Natural killer cell treated with Interleukin-12 subunit alpha and Interleukin-12 subunit beta and Interleukin-15 and Interleukin-18, amount 100 ng/mL, for 72 hours (primary cell): ENCODE data around the gene PNMA3. TPM values are rescaled to one million over a fixed set of nuclear protein-coding genes. Genes with fewer than 3 reads are reported as not detected.
"Not testable (repeated sequence)": the region's sequence is repeated elsewhere in the genome, so short reads cannot be mapped to it uniquely, and the experiment has no call there.

ENCODE experiments used
- ATAC-seq, 2 donors: fragments of 150-1000 bp; cut with Tn5 transposase in 1 of 2; sonication (Bioruptor Pico), chemical (Tn5 transposase) in 1 of 2; 2 replicates each; pipeline ENCODE4 v1.10.0; 2021
- DNase-seq: peaks from one replicate; pipeline ENCODE4 v3.0.0; 2022; ENCODE audit warnings: low spot score
- H3K27ac Mint-ChIP-seq, 2 donors: 1 replicate in 1 of 2; 2 replicates in 1 of 2; pipeline ENCODE4 v1.8.0; 2022; ENCODE audit warnings: mixed read lengths in 2 of 2, mild to moderate bottlenecking in 1 of 2, moderate library complexity in 1 of 2
- H3K27me3 Mint-ChIP-seq, 2 donors: 1 replicate in 1 of 2; 2 replicates in 1 of 2; pipeline ENCODE4 v1.8.0; 2022; ENCODE audit warnings: mixed read lengths in 2 of 2
- H3K36me3 Mint-ChIP-seq: one replicate; pipeline ENCODE4 v1.8.0; 2022; ENCODE audit warnings: mixed read lengths
- H3K4me1 Mint-ChIP-seq, 2 donors: 1 replicate in 1 of 2; 2 replicates in 1 of 2; pipeline ENCODE4 v1.8.0; 2022; ENCODE audit warnings: low read depth in 2 of 2, mixed read lengths in 2 of 2, mild to moderate bottlenecking in 1 of 2
- H3K4me3 Mint-ChIP-seq: one replicate; pipeline ENCODE4 v1.8.0; 2022; ENCODE audit warnings: mixed read lengths
- H3K9me3 Mint-ChIP-seq: 2 replicates; pipeline ENCODE4 v1.8.0; 2022; ENCODE audit warnings: mixed read lengths
- total RNA-seq, 2 donors: library from RNA; stranded (reverse); gene quantifications; one replicate each; pipeline ENCODE4 v1.2.3, GENCODE V29; 2022

PNMA3 gene
- total RNA-seq, 2 donors from 2014 or later, result 0.53 to 0.55 TPM

DNA sequence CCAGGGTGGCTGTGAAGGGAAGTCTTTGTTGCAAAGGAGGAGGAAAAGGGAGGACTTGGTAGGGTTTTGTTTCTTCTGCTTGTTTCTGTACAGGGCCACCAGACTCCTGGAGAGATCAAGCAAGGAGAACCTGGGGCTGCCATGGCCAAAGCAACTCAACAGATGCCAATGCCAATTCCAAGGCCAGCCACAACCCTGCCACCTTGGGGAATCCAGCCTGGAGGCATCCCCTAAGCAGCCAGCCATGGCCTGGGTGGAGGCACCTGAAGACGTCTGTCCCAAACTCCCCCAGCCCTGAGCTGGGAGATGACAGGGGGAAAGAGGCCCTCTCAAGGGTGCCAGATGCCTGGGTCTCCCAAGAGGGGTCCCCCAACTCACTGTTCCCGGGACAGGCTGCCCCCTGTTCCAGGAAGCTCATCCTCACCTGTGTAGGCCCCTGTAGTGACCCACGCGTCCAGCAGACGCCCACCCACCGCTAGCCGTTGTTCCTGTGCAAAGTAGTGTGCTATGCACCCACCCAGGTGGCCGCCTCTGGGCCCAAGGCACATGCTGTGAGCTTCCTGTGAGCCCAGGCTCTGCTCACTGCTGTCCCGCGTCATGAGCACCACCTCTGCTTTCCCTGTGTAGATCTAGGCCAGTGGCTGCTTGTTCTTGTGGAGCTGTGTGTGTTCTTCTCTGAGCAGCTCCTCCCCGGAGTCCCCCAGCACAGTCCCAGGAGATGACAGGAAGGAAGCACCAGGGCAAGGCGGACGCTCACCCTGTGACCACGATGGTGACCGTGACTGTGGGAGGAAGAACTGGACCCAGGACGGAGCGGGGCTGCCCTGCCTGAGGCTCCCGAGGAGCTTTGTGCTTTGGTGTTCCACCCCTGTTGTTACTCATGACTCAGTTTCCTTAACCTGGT lies 3.2 kb downstream of the PNMA3 start:
- DNase-seq (no peak), ATAC-seq (peak in 1 of 2 donors; percentile 17)
- Mint-ChIP-seq H3K9me3 (no peaks in the 10 kb centered on the region), H3K27ac (no peak overlapping the region), H3K4me3 (no peak overlapping the region), H3K36me3 (no peaks in the 10 kb centered on the region), H3K4me1 (no peaks in the 10 kb centered on the region), H3K27me3 (no peaks in the 10 kb centered on the region)

DNA sequence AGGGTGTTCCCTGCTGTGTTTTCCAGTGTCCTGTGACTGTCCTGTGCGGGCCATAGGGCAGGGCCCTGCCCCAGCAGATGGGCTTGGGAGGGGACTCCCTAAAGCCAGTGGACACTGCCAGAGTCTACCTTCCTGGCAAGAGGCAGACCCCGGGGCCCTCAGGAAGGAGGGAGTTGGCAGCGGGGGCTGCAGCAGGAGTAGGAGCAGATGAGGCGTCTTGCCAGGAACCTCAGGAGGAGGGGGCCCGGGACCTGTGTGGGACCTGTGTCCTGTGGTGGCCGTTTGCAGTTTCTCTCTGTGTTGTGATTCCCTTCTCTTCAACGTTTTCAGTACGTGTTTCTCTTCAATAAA lies 3.8 kb downstream of the PNMA3 start:
- DNase-seq (no peak), ATAC-seq (no peak)
- no peak overlapping the region for H3K4me3 Mint-ChIP-seq
- no peak overlapping the region for H3K27ac Mint-ChIP-seq
- no peaks in the 10 kb centered on the region for H3K27me3 Mint-ChIP-seq
- no peaks in the 10 kb centered on the region for H3K9me3 Mint-ChIP-seq
- no peaks in the 10 kb centered on the region for H3K4me1 Mint-ChIP-seq
- H3K36me3 Mint-ChIP-seq, result no peaks in the 10 kb centered on the region

DNA sequence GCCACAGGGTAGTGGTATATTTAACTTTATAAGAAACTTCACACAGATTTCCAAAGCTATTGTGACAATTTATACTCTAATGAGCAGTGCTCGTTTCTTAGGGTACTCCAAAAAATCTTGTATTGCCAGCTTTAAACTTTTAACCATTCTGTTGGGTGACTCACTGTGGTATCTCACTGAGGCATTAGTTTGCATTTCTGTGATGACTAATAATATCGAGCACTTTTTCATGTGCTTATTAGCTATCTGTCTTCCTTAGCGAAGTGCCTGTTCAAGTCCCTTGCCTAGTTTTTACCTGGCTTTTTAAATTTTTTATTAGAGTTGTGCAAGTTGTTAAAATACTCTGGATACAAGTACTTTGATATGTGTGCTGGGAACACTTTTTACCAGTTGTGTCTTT lies 5.5 kb downstream of the PNMA3 start:
- H3K36me3 Mint-ChIP-seq, result no peaks in the 10 kb centered on the region
- ATAC-seq (no peak), DNase-seq (no peak)
- no peak overlapping the region for H3K4me3 Mint-ChIP-seq
- H3K27me3 Mint-ChIP-seq, result no peaks in the 10 kb centered on the region
- H3K4me1 Mint-ChIP-seq, result no peaks in the 10 kb centered on the region
- H3K27ac Mint-ChIP-seq, result no peak overlapping the region
- no peaks in the 10 kb centered on the region for H3K9me3 Mint-ChIP-seq

DNA sequence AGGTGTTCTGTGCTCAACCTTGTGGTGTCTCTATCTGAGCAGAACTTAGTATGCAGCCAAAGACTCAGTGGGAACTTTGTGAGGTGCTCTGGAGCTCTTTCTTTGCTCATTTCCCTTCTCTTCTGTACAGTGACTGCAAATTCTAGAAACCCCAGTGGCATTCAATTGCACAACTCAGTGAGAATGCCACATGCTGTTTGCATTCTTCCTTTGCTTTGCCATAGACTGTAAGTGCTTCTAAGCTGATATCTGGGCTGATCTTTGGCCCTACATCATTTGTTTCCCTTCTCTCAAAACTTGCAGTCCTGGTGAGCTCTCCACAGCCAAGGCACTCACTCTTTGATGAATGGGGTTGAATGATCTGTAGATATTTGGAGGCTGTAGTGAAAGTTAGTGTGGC lies 7.0 kb downstream of the PNMA3 start:
- DNase-seq, result no peak
- no peak for ATAC-seq
- Mint-ChIP-seq H3K4me1 (no peaks in the 10 kb centered on the region), H3K27ac (no peak overlapping the region), H3K27me3 (no peaks in the 10 kb centered on the region), H3K4me3 (no peak overlapping the region), H3K36me3 (no peaks in the 10 kb centered on the region), H3K9me3 (no peaks in the 10 kb centered on the region)

DNA sequence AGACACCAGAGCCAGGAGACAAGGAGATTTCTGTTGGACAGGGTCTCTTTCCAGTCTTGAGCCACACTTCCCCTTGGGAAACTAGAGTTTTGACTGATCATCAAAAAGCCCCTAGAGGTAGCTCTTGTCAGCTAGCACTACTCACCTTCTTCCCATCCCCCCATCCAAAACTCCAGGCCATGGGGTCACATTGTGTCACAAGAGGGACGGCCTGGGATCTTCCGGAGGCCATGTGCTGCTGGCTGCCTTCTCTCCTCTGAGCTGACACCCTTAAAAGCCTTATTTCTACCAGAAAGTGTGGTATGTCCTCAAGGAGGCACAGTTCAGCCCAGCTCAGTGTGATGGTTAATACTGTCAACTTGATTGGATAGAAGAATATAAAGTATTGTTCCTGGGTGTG lies 7.8 kb downstream of the PNMA3 start:
- H3K27ac Mint-ChIP-seq, result no peak overlapping the region
- ATAC-seq, result no peak
- H3K36me3 Mint-ChIP-seq, result no peaks in the 10 kb centered on the region
- no peaks in the 10 kb centered on the region for H3K27me3 Mint-ChIP-seq
- H3K4me3 Mint-ChIP-seq, result no peak overlapping the region
- H3K4me1 Mint-ChIP-seq, result no peaks in the 10 kb centered on the region
- no peak for DNase-seq
- no peaks in the 10 kb centered on the region for H3K9me3 Mint-ChIP-seq

DNA sequence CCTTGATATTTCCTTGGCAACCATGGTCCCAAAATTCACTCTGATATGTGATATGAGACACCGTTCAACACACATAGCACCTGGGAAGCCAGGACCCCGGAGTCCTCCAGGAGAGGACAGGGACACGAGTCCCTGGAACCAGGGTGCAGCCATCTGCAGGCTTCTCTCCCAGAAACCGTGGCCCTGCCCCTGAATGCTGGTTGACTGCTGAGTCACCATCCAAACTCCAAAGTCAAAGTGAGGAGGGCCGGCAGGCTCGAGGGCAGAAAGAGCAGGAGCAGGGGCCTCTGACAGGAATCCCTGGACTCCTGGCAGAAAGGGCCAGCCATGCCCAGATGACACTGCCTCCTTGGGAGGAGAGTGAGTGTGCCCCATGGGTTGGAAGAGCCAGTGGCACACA lies 9.1 kb downstream of the PNMA3 start:
- no peak for DNase-seq
- H3K4me3 Mint-ChIP-seq, result no peak overlapping the region
- H3K9me3 Mint-ChIP-seq, result no peaks in the 10 kb centered on the region

DNA sequence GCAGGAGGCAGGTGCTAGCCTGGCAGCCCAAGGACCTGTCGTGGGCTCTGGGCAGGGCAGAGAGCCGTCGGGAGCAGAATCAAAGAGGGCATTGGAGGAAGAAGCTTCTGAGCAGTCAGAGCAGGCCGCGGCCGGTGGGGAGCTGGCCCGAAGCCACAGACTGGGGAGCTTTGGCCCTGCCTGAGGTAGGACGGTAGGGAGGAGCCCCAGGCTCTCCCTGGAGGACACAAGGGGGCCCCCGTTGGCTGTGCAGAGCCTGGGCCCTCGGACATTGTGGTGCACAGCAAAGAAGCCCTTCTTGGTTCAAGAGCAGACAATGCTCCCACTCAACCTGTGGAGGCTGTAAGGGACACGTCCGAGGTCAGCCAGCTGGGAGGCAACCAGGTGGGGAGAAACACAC lies 10.1 kb downstream of the PNMA3 start:
- not testable (repeated sequence) for H3K27me3 Mint-ChIP-seq, ATAC-seq, H3K36me3 Mint-ChIP-seq, H3K4me3 Mint-ChIP-seq, DNase-seq, H3K4me1 Mint-ChIP-seq, H3K9me3 Mint-ChIP-seq, H3K27ac Mint-ChIP-seq

More for the DNA sequence above, 9.1 kb downstream of the PNMA3 start:
- no peak overlapping the region for H3K27ac Mint-ChIP-seq
- ATAC-seq, result no peak
- H3K4me1 Mint-ChIP-seq, result no peaks in the 10 kb centered on the region
- no peaks in the 10 kb centered on the region for H3K27me3 Mint-ChIP-seq
- no peaks in the 10 kb centered on the region for H3K36me3 Mint-ChIP-seq

DNA sequence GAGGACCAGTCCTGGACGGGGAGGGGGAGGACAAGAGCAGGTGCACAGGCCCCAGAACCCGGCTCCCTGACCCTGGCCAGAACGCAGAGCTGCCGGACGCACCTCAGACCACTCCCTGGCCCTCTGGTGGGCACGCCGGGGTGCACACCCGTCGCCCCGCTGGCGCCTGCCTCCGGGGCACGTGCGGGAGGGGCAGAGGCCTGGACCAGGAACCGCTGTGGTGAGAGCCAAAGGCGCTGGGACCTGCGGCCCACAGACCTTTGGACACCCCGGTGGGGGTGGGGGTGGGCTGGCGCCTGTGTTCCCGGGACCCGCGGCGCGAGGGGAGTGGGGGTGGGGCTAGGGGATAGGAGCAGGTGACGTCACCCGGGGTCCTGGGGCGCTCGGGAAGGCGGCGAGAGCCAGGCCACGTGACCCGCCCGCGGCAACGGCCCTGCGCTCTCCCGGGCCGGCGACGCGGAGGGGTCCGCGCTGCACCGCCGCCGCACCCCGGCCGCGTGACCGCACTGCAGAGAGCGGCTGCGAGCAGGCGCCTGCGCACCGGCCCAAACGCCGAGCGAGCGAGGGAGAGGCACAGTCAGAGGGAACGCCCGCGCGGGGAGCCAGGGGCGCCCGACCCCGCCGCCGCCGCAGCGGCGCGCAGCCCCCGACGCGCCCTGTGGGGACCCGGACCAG lies 15.8 kb downstream of the PNMA3 start, which contains the start of gene PNMA6A:
TSS of gene PNMA6A (plus strand) at position 546 of the 675 bp plus-strand sequence. CDS start 609 bp downstream, outside the sequence.
- not testable (repeated sequence) for H3K36me3 Mint-ChIP-seq, H3K27ac Mint-ChIP-seq, H3K27me3 Mint-ChIP-seq, H3K9me3 Mint-ChIP-seq, H3K4me3 Mint-ChIP-seq, DNase-seq, H3K4me1 Mint-ChIP-seq
- peak; percentile 44 to 67 for ATAC-seq

DNA sequence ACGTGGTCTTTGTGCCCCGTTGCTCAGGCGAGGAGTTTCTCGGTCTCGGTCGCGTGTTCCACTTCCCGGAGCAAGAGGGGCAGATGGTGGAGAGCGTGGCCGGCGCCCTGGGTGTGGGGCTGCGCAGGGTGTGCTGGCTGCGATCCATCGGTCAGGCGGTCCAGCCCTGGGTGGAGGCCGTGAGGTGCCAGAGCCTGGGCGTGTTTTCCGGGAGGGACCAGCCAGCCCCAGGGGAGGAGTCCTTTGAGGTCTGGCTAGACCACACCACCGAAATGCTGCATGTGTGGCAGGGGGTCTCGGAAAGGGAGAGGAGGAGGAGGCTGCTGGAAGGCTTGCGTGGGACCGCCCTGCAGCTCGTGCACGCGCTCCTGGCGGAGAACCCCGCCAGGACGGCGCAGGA lies 17.1 kb downstream of the PNMA3 start:
- H3K27ac Mint-ChIP-seq, ATAC-seq, H3K36me3 Mint-ChIP-seq, H3K27me3 Mint-ChIP-seq, H3K9me3 Mint-ChIP-seq, H3K4me3 Mint-ChIP-seq, DNase-seq, H3K4me1 Mint-ChIP-seq: not testable (repeated sequence)

DNA sequence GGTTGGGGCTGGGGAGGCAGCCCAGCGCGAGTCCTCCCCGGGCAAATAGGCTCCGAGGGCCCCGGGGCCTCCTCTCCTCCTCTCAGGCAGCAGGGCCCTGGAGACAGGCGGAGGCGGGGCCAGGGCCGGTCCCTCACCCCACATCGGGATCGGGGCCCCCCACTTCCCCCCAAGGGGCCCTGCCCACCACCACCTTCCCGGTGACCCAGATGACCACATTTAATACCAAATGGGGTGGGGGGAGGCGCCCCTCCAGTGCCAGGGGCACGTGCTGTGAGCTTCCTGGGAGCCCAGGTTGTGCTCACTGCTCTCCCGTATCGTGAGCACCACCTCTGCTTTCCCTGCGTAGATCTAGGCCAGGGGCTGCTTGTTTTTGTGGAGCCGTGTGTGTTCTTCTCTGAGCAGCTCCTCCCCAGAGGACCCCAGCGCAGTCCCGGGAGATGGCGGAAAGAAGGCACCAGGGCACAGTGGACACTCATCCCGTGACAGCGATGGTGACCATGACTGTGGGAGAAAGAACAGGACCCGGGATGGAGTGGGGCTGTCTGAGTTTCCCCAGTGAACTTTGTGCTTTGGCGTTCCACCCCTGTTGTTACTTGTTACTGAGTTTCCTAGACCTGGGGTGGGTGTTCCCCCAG lies 18.1 kb downstream of the PNMA3 start:
- DNase-seq (no peak), ATAC-seq (no peak)
- Mint-ChIP-seq H3K36me3 (no peaks in the 10 kb centered on the region), H3K27me3 (no peaks in the 10 kb centered on the region), H3K27ac (no peak overlapping the region), H3K4me1 (no peaks in the 10 kb centered on the region), H3K9me3 (no peaks in the 10 kb centered on the region), H3K4me3 (no peak overlapping the region)

DNA sequence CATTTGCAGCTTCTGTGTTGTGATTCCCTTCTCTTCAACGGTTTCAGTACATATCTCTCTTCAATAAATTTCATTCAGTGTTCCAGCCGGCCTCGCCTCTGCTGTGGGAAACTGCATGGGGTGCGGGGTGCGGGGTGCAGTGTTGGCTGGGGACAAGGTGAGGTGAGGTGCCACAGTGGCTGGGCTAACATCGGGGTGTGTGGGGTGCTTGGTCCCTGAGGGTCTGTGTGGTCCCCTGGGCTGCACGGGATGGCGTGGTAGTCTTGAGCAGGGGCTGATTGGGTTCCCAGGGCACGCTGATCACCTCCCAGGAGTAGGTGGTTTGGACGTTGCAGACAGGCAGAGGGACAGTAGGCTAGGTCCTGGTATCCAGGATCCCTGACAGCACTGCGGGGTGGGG lies 18.7 kb downstream of the PNMA3 start:
- Mint-ChIP-seq H3K27ac (no peak overlapping the region), H3K27me3 (no peaks in the 10 kb centered on the region), H3K4me3 (no peak overlapping the region), H3K4me1 (no peaks in the 10 kb centered on the region), H3K36me3 (no peaks in the 10 kb centered on the region), H3K9me3 (no peaks in the 10 kb centered on the region)
- no peak for ATAC-seq
- no peak for DNase-seq

DNA sequence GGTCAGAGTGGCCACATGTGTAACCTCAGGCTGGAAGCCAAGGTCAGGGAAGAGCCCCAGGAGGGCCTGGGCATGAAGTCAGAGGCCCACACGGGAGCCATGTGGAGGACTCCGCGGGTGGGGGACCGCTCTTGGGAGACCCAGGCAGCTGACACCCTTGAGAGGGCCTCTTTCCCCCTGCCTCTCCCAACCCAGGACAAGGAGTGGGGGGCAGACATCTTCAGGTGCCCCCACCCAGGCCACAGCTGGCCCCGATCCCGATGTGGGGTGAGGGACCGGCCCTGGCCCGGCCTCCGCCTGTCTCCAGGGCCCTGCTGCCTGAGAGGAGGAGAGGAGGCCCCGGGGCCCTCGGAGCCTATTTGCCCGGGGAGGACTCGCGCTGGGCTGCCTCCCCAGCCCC lies 19.1 kb downstream of the PNMA3 start:
- no peak for ATAC-seq
- no peak for DNase-seq
- Mint-ChIP-seq H3K27ac (no peak overlapping the region), H3K9me3 (no peaks in the 10 kb centered on the region), H3K4me1 (no peaks in the 10 kb centered on the region), H3K27me3 (no peaks in the 10 kb centered on the region), H3K36me3 (no peaks in the 10 kb centered on the region), H3K4me3 (no peak overlapping the region)

DNA sequence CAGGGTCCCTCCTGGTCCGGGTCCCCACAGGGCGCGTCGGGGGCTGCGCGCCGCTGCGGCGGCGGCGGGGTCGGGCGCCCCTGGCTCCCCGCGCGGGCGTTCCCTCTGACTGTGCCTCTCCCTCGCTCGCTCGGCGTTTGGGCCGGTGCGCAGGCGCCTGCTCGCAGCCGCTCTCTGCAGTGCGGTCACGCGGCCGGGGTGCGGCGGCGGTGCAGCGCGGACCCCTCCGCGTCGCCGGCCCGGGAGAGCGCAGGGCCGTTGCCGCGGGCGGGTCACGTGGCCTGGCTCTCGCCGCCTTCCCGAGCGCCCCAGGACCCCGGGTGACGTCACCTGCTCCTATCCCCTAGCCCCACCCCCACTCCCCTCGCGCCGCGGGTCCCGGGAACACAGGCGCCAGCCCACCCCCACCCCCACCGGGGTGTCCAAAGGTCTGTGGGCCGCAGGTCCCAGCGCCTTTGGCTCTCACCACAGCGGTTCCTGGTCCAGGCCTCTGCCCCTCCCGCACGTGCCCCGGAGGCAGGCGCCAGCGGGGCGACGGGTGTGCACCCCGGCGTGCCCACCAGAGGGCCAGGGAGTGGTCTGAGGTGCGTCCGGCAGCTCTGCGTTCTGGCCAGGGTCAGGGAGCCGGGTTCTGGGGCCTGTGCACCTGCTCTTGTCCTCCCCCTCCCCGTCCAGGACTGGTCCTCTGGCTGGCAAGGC lies 21.3 kb downstream of the PNMA3 start:
- not testable (repeated sequence) for H3K4me3 Mint-ChIP-seq, H3K27me3 Mint-ChIP-seq

More for the DNA sequence above, 21.3 kb downstream of the PNMA3 start:
- ATAC-seq, result peak; percentile 62 to 70
- not testable (repeated sequence) for DNase-seq, H3K4me1 Mint-ChIP-seq, H3K27ac Mint-ChIP-seq, H3K36me3 Mint-ChIP-seq, H3K9me3 Mint-ChIP-seq
